ENCODE data around the gene SUMO3. TPM values are rescaled to one million over a fixed set of nuclear protein-coding genes. Genes with fewer than 3 reads are reported as not detected.

The SUMO3 gene
- total and polyA plus RNA-seq, 2 experiments from 2014 or later: 90.8 to 103 TPM

DNA sequence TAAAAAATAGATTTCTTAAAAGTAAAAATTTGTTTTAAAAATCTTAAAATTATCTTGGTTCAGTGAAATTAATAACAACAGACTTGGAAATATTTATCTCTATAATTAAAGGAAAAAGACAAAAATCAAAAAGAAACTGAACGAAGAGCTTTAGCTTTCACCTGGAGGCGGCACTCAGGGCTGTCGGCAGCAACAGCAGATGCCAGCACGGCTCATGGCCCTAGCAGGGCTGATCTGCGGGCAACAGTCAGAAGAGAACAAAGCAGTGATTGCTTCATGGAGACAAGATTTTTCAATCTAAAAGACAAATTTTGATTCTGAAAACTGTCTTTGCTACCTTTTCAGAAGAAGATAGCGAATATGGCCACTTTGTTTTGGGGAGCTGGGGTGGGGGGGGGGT, 38.9 kb downstream of the SUMO3 start:
- no peaks in the 10 kb centered on the region for H3K9me3 Mint-ChIP-seq
- H3K36me3 ChIP-seq (ENCODE audit: insufficient read depth): peaks cover 24% of the 10 kb centered on the region
- H4K20me1 ChIP-seq (replicated peaks; ENCODE audit: insufficient read depth): peaks cover 22% of the 10 kb centered on the region
- H3F3A ChIP-seq (replicated peaks; ENCODE audit: low read depth): no peaks in the 10 kb centered on the region; the same call in 1 of the 2 replicates
- no peaks in the 10 kb centered on the region for H3K4me1 ChIP-seq (ENCODE audit: insufficient read depth)
- no peak overlapping the region for H3K27ac ChIP-seq (ENCODE audit: low read depth)
- no peak overlapping the region for H3K4me3 Mint-ChIP-seq
- H3K4me1 Mint-ChIP-seq: no peaks in the 10 kb centered on the region
- no peaks in the 10 kb centered on the region for H3K9me2 ChIP-seq (ENCODE audit: insufficient read depth)
- H3K27me3 ChIP-seq (ENCODE audit: insufficient read depth): no peaks in the 10 kb centered on the region
- H3K4me3 ChIP-seq: no peak overlapping the region
- H2AFZ ChIP-seq: no peak overlapping the region
- no peak for DNase-seq (ENCODE audit: low spot score)
- H3K36me3 Mint-ChIP-seq (ENCODE audit: low read depth): peaks cover 50% of the 10 kb centered on the region
- no peak for TF ChIP-seq EZH2phosphoT487 (IDR thresholded peaks at IDR 0.05; ENCODE audit: unreplicated experiment)
- TF ChIP-seq, protein P1, sequence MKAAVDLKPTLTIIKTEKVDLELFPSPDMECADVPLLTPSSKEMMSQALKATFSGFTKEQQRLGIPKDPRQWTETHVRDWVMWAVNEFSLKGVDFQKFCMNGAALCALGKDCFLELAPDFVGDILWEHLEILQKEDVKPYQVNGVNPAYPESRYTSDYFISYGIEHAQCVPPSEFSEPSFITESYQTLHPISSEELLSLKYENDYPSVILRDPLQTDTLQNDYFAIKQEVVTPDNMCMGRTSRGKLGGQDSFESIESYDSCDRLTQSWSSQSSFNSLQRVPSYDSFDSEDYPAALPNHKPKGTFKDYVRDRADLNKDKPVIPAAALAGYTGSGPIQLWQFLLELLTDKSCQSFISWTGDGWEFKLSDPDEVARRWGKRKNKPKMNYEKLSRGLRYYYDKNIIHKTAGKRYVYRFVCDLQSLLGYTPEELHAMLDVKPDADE (IDR thresholded peaks at IDR 0.05): no peak
- no peak for TF ChIP-seq REST (IDR thresholded peaks at IDR 0.05; ENCODE audit: unreplicated experiment)
- no peak for TF ChIP-seq ZNF114 (CRISPR knock-in tag; IDR thresholded peaks at IDR 0.05)
- no peak for TF ChIP-seq ZNF331 (CRISPR knock-in tag; IDR thresholded peaks at IDR 0.05; ENCODE audit: low read depth)
- TF ChIP-seq CREB1 (CRISPR knock-in tag; IDR thresholded peaks at IDR 0.05; ENCODE audit: low read depth): no peak
- TF ChIP-seq NANOG (IDR thresholded peaks at IDR 0.05; ENCODE audit: borderline replicate concordance): no peak
- TF ChIP-seq, protein P2, sequence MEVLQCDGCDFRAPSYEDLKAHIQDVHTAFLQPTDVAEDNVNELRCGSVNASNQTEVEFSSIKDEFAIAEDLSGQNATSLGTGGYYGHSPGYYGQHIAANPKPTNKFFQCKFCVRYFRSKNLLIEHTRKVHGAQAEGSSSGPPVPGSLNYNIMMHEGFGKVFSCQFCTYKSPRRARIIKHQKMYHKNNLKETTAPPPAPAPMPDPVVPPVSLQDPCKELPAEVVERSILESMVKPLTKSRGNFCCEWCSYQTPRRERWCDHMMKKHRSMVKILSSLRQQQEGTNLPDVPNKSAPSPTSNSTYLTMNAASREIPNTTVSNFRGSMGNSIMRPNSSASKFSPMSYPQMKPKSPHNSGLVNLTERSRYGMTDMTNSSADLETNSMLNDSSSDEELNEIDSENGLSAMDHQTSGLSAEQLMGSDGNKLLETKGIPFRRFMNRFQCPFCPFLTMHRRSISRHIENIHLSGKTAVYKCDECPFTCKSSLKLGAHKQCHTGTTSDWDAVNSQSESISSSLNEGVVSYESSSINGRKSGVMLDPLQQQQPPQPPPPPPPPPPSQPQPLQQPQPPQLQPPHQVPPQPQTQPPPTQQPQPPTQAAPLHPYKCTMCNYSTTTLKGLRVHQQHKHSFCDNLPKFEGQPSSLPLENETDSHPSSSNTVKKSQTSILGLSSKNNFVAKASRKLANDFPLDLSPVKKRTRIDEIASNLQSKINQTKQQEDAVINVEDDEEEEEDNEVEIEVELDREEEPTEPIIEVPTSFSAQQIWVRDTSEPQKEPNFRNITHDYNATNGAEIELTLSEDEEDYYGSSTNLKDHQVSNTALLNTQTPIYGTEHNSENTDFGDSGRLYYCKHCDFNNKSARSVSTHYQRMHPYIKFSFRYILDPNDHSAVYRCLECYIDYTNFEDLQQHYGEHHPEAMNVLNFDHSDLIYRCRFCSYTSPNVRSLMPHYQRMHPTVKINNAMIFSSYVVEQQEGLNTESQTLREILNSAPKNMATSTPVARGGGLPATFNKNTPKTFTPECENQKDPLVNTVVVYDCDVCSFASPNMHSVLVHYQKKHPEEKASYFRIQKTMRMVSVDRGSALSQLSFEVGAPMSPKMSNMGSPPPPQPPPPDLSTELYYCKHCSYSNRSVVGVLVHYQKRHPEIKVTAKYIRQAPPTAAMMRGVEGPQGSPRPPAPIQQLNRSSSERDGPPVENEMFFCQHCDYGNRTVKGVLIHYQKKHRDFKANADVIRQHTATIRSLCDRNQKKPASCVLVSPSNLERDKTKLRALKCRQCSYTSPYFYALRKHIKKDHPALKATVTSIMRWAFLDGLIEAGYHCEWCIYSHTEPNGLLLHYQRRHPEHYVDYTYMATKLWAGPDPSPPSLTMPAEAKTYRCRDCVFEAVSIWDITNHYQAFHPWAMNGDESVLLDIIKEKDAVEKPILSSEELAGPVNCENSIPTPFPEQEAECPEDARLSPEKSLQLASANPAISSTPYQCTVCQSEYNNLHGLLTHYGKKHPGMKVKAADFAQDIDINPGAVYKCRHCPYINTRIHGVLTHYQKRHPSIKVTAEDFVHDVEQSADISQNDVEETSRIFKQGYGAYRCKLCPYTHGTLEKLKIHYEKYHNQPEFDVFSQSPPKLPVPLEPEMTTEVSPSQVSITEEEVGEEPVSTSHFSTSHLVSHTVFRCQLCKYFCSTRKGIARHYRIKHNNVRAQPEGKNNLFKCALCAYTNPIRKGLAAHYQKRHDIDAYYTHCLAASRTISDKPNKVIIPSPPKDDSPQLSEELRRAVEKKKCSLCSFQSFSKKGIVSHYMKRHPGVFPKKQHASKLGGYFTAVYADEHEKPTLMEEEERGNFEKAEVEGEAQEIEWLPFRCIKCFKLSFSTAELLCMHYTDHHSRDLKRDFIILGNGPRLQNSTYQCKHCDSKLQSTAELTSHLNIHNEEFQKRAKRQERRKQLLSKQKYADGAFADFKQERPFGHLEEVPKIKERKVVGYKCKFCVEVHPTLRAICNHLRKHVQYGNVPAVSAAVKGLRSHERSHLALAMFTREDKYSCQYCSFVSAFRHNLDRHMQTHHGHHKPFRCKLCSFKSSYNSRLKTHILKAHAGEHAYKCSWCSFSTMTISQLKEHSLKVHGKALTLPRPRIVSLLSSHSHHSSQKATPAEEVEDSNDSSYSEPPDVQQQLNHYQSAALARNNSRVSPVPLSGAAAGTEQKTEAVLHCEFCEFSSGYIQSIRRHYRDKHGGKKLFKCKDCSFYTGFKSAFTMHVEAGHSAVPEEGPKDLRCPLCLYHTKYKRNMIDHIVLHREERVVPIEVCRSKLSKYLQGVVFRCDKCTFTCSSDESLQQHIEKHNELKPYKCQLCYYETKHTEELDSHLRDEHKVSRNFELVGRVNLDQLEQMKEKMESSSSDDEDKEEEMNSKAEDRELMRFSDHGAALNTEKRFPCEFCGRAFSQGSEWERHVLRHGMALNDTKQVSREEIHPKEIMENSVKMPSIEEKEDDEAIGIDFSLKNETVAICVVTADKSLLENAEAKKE (CRISPR knock-in tag; IDR thresholded peaks at IDR 0.05): no peak
- TF ChIP-seq CTCF (conservative IDR thresholded peaks at IDR 0.05; ENCODE audit: low read depth in 2 of 2): no peak
- H3K4me2 ChIP-seq: no peak overlapping the region
- H3K27me3 Mint-ChIP-seq (ENCODE audit: insufficient read depth, low read depth, poor library complexity): no peaks in the 10 kb centered on the region
- H3K79me2 ChIP-seq (replicated peaks; ENCODE audit: insufficient read depth): peaks cover 73% of the 10 kb centered on the region
- ATAC-seq: no peak
- peak overlapping the region; percentile 62; the same call in 1 of the 2 replicates for H3K27ac Mint-ChIP-seq
